A549 (cell line): Measurements from ENCODE around the gene RNF13.

Experiments used
- BHLHE40 ChIP-seq: IDR thresholded peaks from 2 replicates; pipeline ENCODE4 v1.6.1; 2012; ENCODE audit warnings: low read depth, low read length, inconsistent platforms
- CEBPB ChIP-seq, 2 experiments: fragments of >200 bp in 1 of 2; sonication (Bioruptor Twin) in 1 of 2; formaldehyde crosslinking in 1 of 2; IDR thresholded peaks; 2 replicates each; pipeline ENCODE4 v1.6.1; 2012 to 2016
- CHD2 ChIP-seq: fragments of 150-350 bp; IDR thresholded peaks from 2 replicates; pipeline ENCODE4 v1.6.1; 2014; ENCODE audit warnings: low read length; ENCODE audit not compliant: partially characterized antibody
- JUN ChIP-seq, 2 experiments: fragments of >200 bp; sonication (Bioruptor Twin); formaldehyde crosslinking; IDR thresholded peaks; 2 replicates in 1 of 2; 3 replicates in 1 of 2; pipeline ENCODE4 v1.6.1; 2016 to 2017
- MAZ ChIP-seq: fragments of 150-350 bp; IDR thresholded peaks from 2 replicates; pipeline ENCODE4 v1.6.1; 2014; ENCODE audit warnings: antibody characterized with exemption, low read depth, low read length, borderline replicate concordance
- NPAS2 ChIP-seq: fragments of 250-450 bp; sonication (Bioruptor Pico); IDR thresholded peaks from 2 replicates; pipeline ENCODE4 v1.8.0; 2022; ENCODE audit warnings: mild to moderate bottlenecking, moderate library complexity, borderline replicate concordance
- POLR2A ChIP-seq: IDR thresholded peaks from 2 replicates; pipeline ENCODE4 v1.6.1; 2012; ENCODE audit warnings: mild to moderate bottlenecking, low read length
- RFX5 ChIP-seq: fragments of 450-650 bp; IDR thresholded peaks from 2 replicates; pipeline ENCODE4 v1.7.1; 2014; ENCODE audit warnings: antibody characterized with exemption, mild to moderate bottlenecking, moderate library complexity
- SMC3 ChIP-seq: fragments of >200 bp; sonication (Bioruptor Twin); formaldehyde crosslinking; IDR thresholded peaks from 3 replicates; pipeline ENCODE4 v1.6.1; 2018; ENCODE audit warnings: inconsistent platforms
- TF ChIP-seq, protein P1 (sequence below): fragments of >200 bp; sonication (Bioruptor Twin); formaldehyde crosslinking; IDR thresholded peaks from 3 replicates; pipeline ENCODE4 v1.5.1; 2016

- no peak for TF ChIP-seq POLR2A
- no peak for TF ChIP-seq MAZ
- TF ChIP-seq, protein P1, sequence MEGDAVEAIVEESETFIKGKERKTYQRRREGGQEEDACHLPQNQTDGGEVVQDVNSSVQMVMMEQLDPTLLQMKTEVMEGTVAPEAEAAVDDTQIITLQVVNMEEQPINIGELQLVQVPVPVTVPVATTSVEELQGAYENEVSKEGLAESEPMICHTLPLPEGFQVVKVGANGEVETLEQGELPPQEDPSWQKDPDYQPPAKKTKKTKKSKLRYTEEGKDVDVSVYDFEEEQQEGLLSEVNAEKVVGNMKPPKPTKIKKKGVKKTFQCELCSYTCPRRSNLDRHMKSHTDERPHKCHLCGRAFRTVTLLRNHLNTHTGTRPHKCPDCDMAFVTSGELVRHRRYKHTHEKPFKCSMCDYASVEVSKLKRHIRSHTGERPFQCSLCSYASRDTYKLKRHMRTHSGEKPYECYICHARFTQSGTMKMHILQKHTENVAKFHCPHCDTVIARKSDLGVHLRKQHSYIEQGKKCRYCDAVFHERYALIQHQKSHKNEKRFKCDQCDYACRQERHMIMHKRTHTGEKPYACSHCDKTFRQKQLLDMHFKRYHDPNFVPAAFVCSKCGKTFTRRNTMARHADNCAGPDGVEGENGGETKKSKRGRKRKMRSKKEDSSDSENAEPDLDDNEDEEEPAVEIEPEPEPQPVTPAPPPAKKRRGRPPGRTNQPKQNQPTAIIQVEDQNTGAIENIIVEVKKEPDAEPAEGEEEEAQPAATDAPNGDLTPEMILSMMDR = no peak
- no peak for TF ChIP-seq CHD2
- TF ChIP-seq RFX5 = no peak
- TF ChIP-seq JUN (IDR thresholded peaks at IDR 0.05) = no peak
- TF ChIP-seq BHLHE40 = no peak
- no peak for TF ChIP-seq CEBPB (IDR thresholded peaks at IDR 0.05)
- no peak for TF ChIP-seq SMC3
- no peak for TF ChIP-seq NPAS2 (CRISPR knock-in tag)
Measured at GRCh38 chr3:149815728-149816127, 2.7 kb downstream of the RNF13 start.
